Sigmoid colon (tissue), 4 donors: Measurements from ENCODE around the gene AURKAIP1.
A peak's percentile ranks its signal among the peaks of the same experiment; 100 is the strongest.

Source experiments
- POLR2A ChIP-seq, 2 donors: fragments of 450-650 bp; IDR thresholded peaks; one replicate each; pipeline ENCODE4 v1.6.1; 2016; ENCODE audit warnings: antibody characterized with exemption in 2 of 2, mild to moderate bottlenecking in 2 of 2, moderate library complexity in 2 of 2
- POLR2AphosphoS5 ChIP-seq, 4 donors: sonication (generic); formaldehyde crosslinking; IDR thresholded peaks; one replicate each; pipeline ENCODE4 v1.6.1; 2017; ENCODE audit warnings: antibody characterized with exemption in 4 of 4
- TF ChIP-seq, protein P1 (sequence below), 4 experiments: fragments of 450-650 bp in 3 of 4; fragments of 200-600 bp in 1 of 4; IDR thresholded peaks; one replicate each; pipeline ENCODE4 v1.5.1; 2016 to 2019; ENCODE audit warnings: antibody characterized with exemption in 4 of 4, mild to moderate bottlenecking in 3 of 4, moderate library complexity in 2 of 4

DNA sequence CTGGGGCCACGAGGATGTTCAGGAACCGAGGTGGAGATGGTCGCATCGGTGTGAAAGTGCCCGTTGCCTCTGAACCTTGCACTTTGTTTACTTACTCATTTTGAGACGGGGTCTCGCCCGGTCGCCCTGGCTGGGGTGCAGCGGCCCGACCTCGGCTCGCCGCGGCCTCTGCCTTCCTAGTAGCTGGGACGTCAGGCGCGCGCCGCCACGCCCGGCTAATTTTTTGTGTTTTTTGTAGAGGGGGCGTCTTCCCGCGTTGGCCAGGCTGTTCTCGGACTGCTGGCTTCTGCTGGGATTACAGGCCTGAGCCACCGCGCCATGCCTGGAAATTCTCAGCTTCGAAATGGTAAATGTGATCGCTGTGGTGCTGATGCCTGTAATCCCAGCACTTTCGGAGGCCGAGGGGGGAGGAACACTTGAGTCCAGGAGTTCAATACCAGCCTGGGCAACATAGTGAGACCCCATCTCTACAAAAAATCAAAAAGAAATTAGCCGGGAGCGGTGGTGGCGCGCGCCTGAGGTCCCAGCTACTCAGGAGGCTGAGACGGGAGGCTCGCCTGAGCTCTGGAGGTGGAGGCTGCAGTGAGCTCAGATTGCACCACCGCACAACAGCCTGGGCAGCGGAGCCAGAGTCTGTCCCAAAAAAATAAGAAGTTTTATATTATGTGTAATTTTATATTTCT is 32.8 kb upstream of the AURKAIP1 start:
- TF ChIP-seq, protein P1, sequence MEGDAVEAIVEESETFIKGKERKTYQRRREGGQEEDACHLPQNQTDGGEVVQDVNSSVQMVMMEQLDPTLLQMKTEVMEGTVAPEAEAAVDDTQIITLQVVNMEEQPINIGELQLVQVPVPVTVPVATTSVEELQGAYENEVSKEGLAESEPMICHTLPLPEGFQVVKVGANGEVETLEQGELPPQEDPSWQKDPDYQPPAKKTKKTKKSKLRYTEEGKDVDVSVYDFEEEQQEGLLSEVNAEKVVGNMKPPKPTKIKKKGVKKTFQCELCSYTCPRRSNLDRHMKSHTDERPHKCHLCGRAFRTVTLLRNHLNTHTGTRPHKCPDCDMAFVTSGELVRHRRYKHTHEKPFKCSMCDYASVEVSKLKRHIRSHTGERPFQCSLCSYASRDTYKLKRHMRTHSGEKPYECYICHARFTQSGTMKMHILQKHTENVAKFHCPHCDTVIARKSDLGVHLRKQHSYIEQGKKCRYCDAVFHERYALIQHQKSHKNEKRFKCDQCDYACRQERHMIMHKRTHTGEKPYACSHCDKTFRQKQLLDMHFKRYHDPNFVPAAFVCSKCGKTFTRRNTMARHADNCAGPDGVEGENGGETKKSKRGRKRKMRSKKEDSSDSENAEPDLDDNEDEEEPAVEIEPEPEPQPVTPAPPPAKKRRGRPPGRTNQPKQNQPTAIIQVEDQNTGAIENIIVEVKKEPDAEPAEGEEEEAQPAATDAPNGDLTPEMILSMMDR (IDR thresholded peaks at IDR 0.05), result peak in 2 of 4 experiments; percentile 17 to 26
- TF ChIP-seq POLR2A (IDR thresholded peaks at IDR 0.05), result no peak
- TF ChIP-seq POLR2AphosphoS5 (IDR thresholded peaks at IDR 0.05), result no peak
